ENCODE data around the gene ZBTB5. TPM values are rescaled to one million over a fixed set of nuclear protein-coding genes. Genes with fewer than 3 reads are reported as not detected.

ZBTB5 gene
- total and polyA plus RNA-seq, 9 of the 15 experiments (the other 6 are each of a cell fraction or from before 2014, with no cell fraction given): 2.3 to 43.2 (median 15.5) TPM

DNA sequence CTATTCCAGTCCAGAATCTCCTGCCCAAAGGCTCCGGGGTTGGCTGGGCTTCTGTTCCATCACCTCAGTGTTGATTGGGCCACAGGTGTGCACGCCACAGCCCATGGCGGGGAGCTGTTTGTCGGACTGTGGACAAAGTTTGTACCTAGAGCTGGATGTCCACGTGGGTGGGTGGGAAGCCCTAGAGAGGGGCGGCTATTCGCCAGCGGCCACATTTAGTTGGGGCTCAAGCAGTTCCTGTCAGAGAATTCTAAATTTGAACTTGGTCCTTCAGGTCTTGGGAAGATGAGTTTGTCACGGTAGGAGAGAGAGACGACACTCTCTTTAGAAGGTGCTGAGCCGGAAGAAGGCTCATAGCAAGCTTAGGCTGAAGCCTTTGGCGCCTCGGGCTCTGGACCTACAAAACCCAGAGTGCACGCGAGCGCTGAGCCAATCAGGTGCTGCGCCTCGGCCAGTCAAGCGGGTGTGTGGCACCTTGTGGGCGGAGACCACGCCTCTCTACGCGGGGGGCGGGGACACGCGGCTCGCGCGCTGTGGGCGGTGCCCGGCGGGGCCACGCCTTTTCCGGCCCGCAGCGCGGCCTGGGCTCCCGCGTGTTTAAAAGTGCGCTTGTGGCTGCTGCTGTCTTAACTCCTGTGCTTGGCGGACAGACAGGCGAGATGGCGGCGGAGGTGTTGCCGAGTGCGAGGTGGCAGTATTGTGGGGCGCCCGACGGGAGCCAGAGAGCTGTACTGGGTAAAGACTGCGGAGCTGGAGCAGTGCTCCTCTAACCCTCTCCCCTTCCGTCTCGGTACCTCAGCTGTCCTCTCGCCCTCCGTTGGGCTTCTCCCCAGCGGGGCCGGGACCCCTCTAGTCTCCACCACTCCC, 20.4 kb upstream of the ZBTB5 start, which contains the start of gene POLR1E:
POLR1E (plus strand) TSS at position 560 of the 867 bp plus-strand sequence; CDS start at position 660, 100 bp downstream.
- FAIRE-seq (peak; percentile 95), DNase-seq (ENCODE audit: extremely low read depth in 1 of 4, low spot score in 3 of 4) (peak; percentile 98 to 100 (median 100)), ATAC-seq (peak; percentile 97)
- H3K9me3 ChIP-seq (replicated peaks; ENCODE audit: control insufficient read depth, insufficient read depth, low read depth, low read length): no peaks in the 10 kb centered on the region
- WGBS (ENCODE audit: insufficient coverage, low coverage, missing lambda C conversion rate): 11% methylated on average over 54 of the region's 56 CpGs
- CTCF ChIA-PET (ENCODE audit: low intra/inter-chr PET ratio): no interaction called here
- POLR2A ChIA-PET: interaction anchor here (0.6 to 4.2 kb wide), 9 partner anchors 11 to 292 kb away, joined by 3 to 44 read pairs (median 6); no protein-coding TSS in a partner anchor
- H2AFZ ChIP-seq (ENCODE audit: low read depth, low read length): peak within 1 kb of the TSS; percentile 96
- peak within 1 kb of the TSS; percentile 90 to 98 for H3K9ac ChIP-seq (ENCODE audit: insufficient read depth in 1 of 2, low read depth in 2 of 2, low read length in 2 of 2)
- no peaks in the 10 kb centered on the region for H3K27me3 ChIP-seq (ENCODE audit: control insufficient read depth in 2 of 2, insufficient read depth in 2 of 2, low read length in 2 of 2)
- peak within 1 kb of the TSS; percentile 78 for H3K27ac ChIP-seq (ENCODE audit: extremely low read depth, low read depth, low read length)
- in situ Hi-C loops (cut with MboI): loop anchor here (10.0 to 25.0 kb wide), 2 partner anchors 419 to 877 kb away; partner anchors contain the start of gene SLC25A51
- peaks cover 39% of the 10 kb centered on the region for H3K36me3 ChIP-seq (ENCODE audit: control insufficient read depth, insufficient read depth, low read length)
- H4K20me1 ChIP-seq (replicated peaks; ENCODE audit: control insufficient read depth, insufficient read depth, low read length): no peaks in the 10 kb centered on the region
- peaks cover 20 to 21% of the 10 kb centered on the region in 2 experiments; a peak in 4 of 5 replicates for H3K4me1 ChIP-seq (replicated peaks in 1 of 2; ENCODE audit: control insufficient read depth in 2 of 2, insufficient read depth in 2 of 2, low read length in 2 of 2)
- no peaks in the 10 kb centered on the region for H3K9me1 ChIP-seq (ENCODE audit: control insufficient read depth, insufficient read depth, low read length)
- H3K4me2 ChIP-seq (ENCODE audit: insufficient read depth, low read length): peak within 1 kb of the TSS; percentile 98
- intact Hi-C loops (cut with micrococcal nuclease): no loop called here
- H3K4me3 ChIP-seq: peak within 1 kb of the TSS; percentile 60
- TSS peak; percentile 90 for BruUV-seq (replicated peaks)
- H3K79me2 ChIP-seq (ENCODE audit: control insufficient read depth, insufficient read depth, low read length): peaks cover 34% of the 10 kb centered on the region
- TF ChIP-seq ZNF282 (CRISPR knock-in tag; IDR thresholded peaks at IDR 0.05): no peak
- TF ChIP-seq STAT5B (CRISPR knock-in tag; IDR thresholded peaks at IDR 0.05): no peak
- no peak for TF ChIP-seq WHSC1 (IDR thresholded peaks at IDR 0.05; ENCODE audit: low read length)
- peak; percentile 89 for TF ChIP-seq MTA3 (IDR thresholded peaks at IDR 0.05; ENCODE audit: borderline replicate concordance)
- TF ChIP-seq, protein P1, sequence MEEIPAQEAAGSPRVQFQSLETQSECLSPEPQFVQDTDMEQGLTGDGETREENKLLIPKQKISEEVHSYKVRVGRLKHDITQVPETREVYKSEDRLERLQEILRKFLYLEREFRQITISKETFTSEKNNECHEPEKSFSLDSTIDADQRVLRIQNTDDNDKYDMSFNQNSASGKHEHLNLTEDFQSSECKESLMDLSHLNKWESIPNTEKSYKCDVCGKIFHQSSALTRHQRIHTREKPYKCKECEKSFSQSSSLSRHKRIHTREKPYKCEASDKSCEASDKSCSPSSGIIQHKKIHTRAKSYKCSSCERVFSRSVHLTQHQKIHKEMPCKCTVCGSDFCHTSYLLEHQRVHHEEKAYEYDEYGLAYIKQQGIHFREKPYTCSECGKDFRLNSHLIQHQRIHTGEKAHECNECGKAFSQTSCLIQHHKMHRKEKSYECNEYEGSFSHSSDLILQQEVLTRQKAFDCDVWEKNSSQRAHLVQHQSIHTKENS (CRISPR knock-in tag; IDR thresholded peaks at IDR 0.05): no peak
- no peak for TF ChIP-seq ETS2 (tag; IDR thresholded peaks at IDR 0.05; ENCODE audit: borderline replicate concordance, poor library complexity, severe bottlenecking)
- TF ChIP-seq, protein P2, sequence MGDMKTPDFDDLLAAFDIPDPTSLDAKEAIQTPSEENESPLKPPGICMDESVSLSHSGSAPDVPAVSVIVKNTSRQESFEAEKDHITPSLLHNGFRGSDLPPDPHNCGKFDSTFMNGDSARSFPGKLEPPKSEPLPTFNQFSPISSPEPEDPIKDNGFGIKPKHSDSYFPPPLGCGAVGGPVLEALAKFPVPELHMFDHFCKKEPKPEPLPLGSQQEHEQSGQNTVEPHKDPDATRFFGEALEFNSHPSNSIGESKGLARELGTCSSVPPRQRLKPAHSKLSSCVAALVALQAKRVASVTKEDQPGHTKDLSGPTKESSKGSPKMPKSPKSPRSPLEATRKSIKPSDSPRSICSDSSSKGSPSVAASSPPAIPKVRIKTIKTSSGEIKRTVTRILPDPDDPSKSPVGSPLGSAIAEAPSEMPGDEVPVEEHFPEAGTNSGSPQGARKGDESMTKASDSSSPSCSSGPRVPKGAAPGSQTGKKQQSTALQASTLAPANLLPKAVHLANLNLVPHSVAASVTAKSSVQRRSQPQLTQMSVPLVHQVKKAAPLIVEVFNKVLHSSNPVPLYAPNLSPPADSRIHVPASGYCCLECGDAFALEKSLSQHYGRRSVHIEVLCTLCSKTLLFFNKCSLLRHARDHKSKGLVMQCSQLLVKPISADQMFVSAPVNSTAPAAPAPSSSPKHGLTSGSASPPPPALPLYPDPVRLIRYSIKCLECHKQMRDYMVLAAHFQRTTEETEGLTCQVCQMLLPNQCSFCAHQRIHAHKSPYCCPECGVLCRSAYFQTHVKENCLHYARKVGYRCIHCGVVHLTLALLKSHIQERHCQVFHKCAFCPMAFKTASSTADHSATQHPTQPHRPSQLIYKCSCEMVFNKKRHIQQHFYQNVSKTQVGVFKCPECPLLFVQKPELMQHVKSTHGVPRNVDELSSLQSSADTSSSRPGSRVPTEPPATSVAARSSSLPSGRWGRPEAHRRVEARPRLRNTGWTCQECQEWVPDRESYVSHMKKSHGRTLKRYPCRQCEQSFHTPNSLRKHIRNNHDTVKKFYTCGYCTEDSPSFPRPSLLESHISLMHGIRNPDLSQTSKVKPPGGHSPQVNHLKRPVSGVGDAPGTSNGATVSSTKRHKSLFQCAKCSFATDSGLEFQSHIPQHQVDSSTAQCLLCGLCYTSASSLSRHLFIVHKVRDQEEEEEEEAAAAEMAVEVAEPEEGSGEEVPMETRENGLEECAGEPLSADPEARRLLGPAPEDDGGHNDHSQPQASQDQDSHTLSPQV (IDR thresholded peaks at IDR 0.05): 0 out of 2 replicates have a peak, but pooled peaks have one; percentile 65
- TF ChIP-seq, protein P3, sequence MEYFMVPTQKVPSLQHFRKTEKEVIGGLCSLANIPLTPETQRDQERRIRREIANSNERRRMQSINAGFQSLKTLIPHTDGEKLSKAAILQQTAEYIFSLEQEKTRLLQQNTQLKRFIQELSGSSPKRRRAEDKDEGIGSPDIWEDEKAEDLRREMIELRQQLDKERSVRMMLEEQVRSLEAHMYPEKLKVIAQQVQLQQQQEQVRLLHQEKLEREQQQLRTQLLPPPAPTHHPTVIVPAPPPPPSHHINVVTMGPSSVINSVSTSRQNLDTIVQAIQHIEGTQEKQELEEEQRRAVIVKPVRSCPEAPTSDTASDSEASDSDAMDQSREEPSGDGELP (CRISPR knock-in tag; IDR thresholded peaks at IDR 0.05; ENCODE audit: borderline replicate concordance): 0 out of 2 replicates have a peak, but pooled peaks have one; percentile 59
- TF ChIP-seq, protein P4, sequence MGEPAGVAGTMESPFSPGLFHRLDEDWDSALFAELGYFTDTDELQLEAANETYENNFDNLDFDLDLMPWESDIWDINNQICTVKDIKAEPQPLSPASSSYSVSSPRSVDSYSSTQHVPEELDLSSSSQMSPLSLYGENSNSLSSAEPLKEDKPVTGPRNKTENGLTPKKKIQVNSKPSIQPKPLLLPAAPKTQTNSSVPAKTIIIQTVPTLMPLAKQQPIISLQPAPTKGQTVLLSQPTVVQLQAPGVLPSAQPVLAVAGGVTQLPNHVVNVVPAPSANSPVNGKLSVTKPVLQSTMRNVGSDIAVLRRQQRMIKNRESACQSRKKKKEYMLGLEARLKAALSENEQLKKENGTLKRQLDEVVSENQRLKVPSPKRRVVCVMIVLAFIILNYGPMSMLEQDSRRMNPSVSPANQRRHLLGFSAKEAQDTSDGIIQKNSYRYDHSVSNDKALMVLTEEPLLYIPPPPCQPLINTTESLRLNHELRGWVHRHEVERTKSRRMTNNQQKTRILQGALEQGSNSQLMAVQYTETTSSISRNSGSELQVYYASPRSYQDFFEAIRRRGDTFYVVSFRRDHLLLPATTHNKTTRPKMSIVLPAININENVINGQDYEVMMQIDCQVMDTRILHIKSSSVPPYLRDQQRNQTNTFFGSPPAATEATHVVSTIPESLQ (CRISPR knock-in tag; IDR thresholded peaks at IDR 0.05): peak; percentile 55; the same call in 1 of the 2 replicates
- peak; percentile 91 for TF ChIP-seq CXXC5 (CRISPR knock-in tag; IDR thresholded peaks at IDR 0.05)
- peak; percentile 72 for TF ChIP-seq PHF20 (IDR thresholded peaks at IDR 0.05; ENCODE audit: partially characterized antibody)

Measured in K562 (cell line).